ENCODE measurements around the gene RPS6KA1. TPM values are rescaled to one million over a fixed set of nuclear protein-coding genes. Genes with fewer than 3 reads are reported as not detected.

The RPS6KA1 gene
- total and polyA plus RNA-seq, 2 of the 8 experiments (the other 6 are each of a cell fraction or from before 2014, with no cell fraction given), result 44.3 to 55.0 TPM

GRCh38 chr1:26493267-26493666, 36.3 kb upstream of the RPS6KA1 start:
- Histone ChIP-seq H4K5ac (ENCODE audit: insufficient read length, low read depth, low read length) (no peak overlapping the region), H3K4me2 (ENCODE audit: insufficient read depth in 1 of 2, low read depth in 2 of 2, low read length in 2 of 2) (no peak overlapping the region), H4K91ac (replicated peaks; ENCODE audit: insufficient read length, low read length) (no peak overlapping the region), H3K18ac (ENCODE audit: extremely low read depth, low read length) (no peak overlapping the region), H3K9me3 (ENCODE audit: insufficient read depth in 2 of 2, low read depth in 1 of 2, low read length in 1 of 2) (no peaks in the 10 kb centered on the region), H3K4me3 (ENCODE audit: extremely low read depth in 1 of 4, insufficient read depth in 2 of 4, low read depth in 3 of 4, low read length in 4 of 4) (no peak overlapping the region), H3K23me2 (ENCODE audit: low read depth, low read length) (no peaks in the 10 kb centered on the region), H4K20me1 (replicated peaks in 1 of 2; ENCODE audit: control insufficient read depth in 1 of 2, insufficient read depth in 2 of 2, low read length in 2 of 2) (no peaks in the 10 kb centered on the region), H3K79me2 (ENCODE audit: control insufficient read depth in 1 of 2, insufficient read depth in 2 of 2, low read length in 2 of 2) (no peaks in the 10 kb centered on the region), H2BK5ac (ENCODE audit: low read depth, low read length) (no peak overlapping the region), H3K27ac (ENCODE audit: low read depth, low read length) (no peak overlapping the region), H2BK20ac (ENCODE audit: low read length) (no peak overlapping the region), H3K14ac (ENCODE audit: insufficient read length) (no peak overlapping the region), H2BK120ac (replicated peaks; ENCODE audit: low read depth, low read length) (no peak overlapping the region), H3K27me3 (replicated peaks in 1 of 4; ENCODE audit: control insufficient read depth in 3 of 4, extremely low read depth in 1 of 4, insufficient read depth in 3 of 4, low read length in 3 of 4) (no peaks in the 10 kb centered on the region), H3K79me1 (ENCODE audit: low read depth, low read length) (no peaks in the 10 kb centered on the region), H3K4ac (replicated peaks; ENCODE audit: insufficient read length, low read depth, low read length) (no peak overlapping the region), H3K36me3 (ENCODE audit: control insufficient read depth in 2 of 4, insufficient read depth in 4 of 4, low read length in 3 of 4) (no peaks in the 10 kb centered on the region), H3K23ac (ENCODE audit: insufficient read length) (no peak overlapping the region), H2BK12ac (ENCODE audit: low read depth, low read length) (no peak overlapping the region), H3K4me1 (replicated peaks in 1 of 4; ENCODE audit: control insufficient read depth in 3 of 4, insufficient read depth in 4 of 4, low read length in 3 of 4) (no peaks in the 10 kb centered on the region; a peak in 1 of 7 replicates), H2BK15ac (ENCODE audit: low read length) (no peak overlapping the region), H2AK5ac (ENCODE audit: low read depth, low read length) (no peak overlapping the region), H4K8ac (ENCODE audit: extremely low read depth, insufficient read depth, low read length) (no peak overlapping the region), H3K9ac (replicated peaks in 1 of 4; ENCODE audit: extremely low read depth in 1 of 4, low read depth in 3 of 4, low read length in 3 of 4) (no peak overlapping the region), H3K56ac (replicated peaks; ENCODE audit: insufficient read length, low read depth, low read length) (no peak overlapping the region), H2AFZ (ENCODE audit: low read length) (no peak overlapping the region)
- CTCF ChIA-PET (ENCODE audit: partially characterized antibody), result interaction anchor here (1.3 kb wide), 1 partner anchor 8 kb away, joined by 3 read pairs; no protein-coding TSS in a partner anchor
- WGBS, 2 experiments (ENCODE audit: extremely low coverage in 1 of 2, insufficient coverage in 1 of 2, insufficient read length in 1 of 2, insufficient replicate concordance in 2 of 2, low coverage in 1 of 2, low lambda C conversion rate in 2 of 2, missing lambda C conversion rate in 1 of 2), result 93% methylated on average over 3 of the region's 3 CpGs; no CpG with 5 or more reads in 1 of the 2 experiments
- POLR2A ChIA-PET (ENCODE audit: partially characterized antibody), result interaction anchor here (1.0 to 4.1 kb wide), 3 partner anchors 10 to 22 kb away, joined by 4 to 16 read pairs (median 6); partner anchors contain the start of gene HMGN2
- TF ChIP-seq CTCF (IDR thresholded peaks at IDR 0.05; ENCODE audit: control extremely low read depth in 1 of 3, insufficient read depth in 1 of 3, low read depth in 1 of 3, low read length in 3 of 3) (no peak), TAF7 (optimal IDR thresholded peaks at IDR 0.05; ENCODE audit: borderline replicate concordance, low read depth, low read length) (no peak), EP300 (IDR thresholded peaks at IDR 0.05; ENCODE audit: borderline replicate concordance in 1 of 2, low read depth in 2 of 2, low read length in 2 of 2) (no peak), SP2 (IDR thresholded peaks at IDR 0.05; ENCODE audit: low read length) (no peak), SUZ12 (IDR thresholded peaks at IDR 0.05; ENCODE audit: low read length) (no peak), TBP (IDR thresholded peaks at IDR 0.05; ENCODE audit: low read depth, low read length) (no peak), EGR1 (IDR thresholded peaks at IDR 0.05; ENCODE audit: borderline replicate concordance, low read depth, low read length) (no peak), TEAD4 (IDR thresholded peaks at IDR 0.05; ENCODE audit: low read depth, low read length) (no peak), TAF1 (IDR thresholded peaks at IDR 0.05; ENCODE audit: low read depth, low read length) (no peak)
- TF ChIP-seq, protein P1, sequence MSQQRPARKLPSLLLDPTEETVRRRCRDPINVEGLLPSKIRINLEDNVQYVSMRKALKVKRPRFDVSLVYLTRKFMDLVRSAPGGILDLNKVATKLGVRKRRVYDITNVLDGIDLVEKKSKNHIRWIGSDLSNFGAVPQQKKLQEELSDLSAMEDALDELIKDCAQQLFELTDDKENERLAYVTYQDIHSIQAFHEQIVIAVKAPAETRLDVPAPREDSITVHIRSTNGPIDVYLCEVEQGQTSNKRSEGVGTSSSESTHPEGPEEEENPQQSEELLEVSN (IDR thresholded peaks at IDR 0.05), result no peak
- DNase-seq (ENCODE audit: low read depth in 1 of 2, low spot score in 2 of 2), result no peak
- no peak for FAIRE-seq

All from H1 (cell line).